GM21717 (cell line): ENCODE measurements around the gene C1orf122.

ENCODE experiments used
- ATAC-seq: cut with Tn5 transposase; IDR thresholded peaks from one replicate; pipeline ENCODE4 v1.9.1; 2021; ENCODE audit warnings: mild to moderate bottlenecking, moderate library complexity; ENCODE audit not compliant: unreplicated experiment

C1orf122 gene

GRCh38 chr1:37844536-37844935 lies 36.9 kb downstream of the C1orf122 start:
- no peak for ATAC-seq

GRCh38 chr1:37845049-37845646 lies 37.6 kb downstream of the C1orf122 start:
- ATAC-seq: no peak

GRCh38 chr1:37845786-37846185 lies 38.2 kb downstream of the C1orf122 start:
- ATAC-seq: no peak

GRCh38 chr1:37846647-37847339 lies 39.2 kb downstream of the C1orf122 start:
- ATAC-seq: no peak

- ATAC-seq: no peak
Measured at GRCh38 chr1:37849480-37849879, 41.9 kb downstream of the C1orf122 start.

- ATAC-seq: no peak
Measured at GRCh38 chr1:37850352-37850955, 42.9 kb downstream of the C1orf122 start.

- no peak for ATAC-seq
Measured at GRCh38 chr1:37851262-37851661, 43.7 kb downstream of the C1orf122 start.

- no peak for ATAC-seq
Measured at GRCh38 chr1:37851782-37852210, 44.2 kb downstream of the C1orf122 start.

GRCh38 chr1:37853157-37853556 lies 45.6 kb downstream of the C1orf122 start:
- no peak for ATAC-seq

GRCh38 chr1:37854406-37854805 lies 46.8 kb downstream of the C1orf122 start:
- no peak for ATAC-seq
